HG02840 (cell line): ENCODE measurements around the gene MEIOB.
"Not testable (repeated sequence)": the region's sequence is repeated elsewhere in the genome, so short reads cannot be mapped to it uniquely, and the experiment has no call there.

ENCODE experiments used
- ATAC-seq: cut with Tn5 transposase; IDR thresholded peaks from one replicate; pipeline ENCODE4 v1.9.1; 2021; ENCODE audit warnings: mild to moderate bottlenecking, moderate library complexity, moderate number of reproducible peaks; ENCODE audit not compliant: unreplicated experiment, low FRiP score

MEIOB gene

DNA sequence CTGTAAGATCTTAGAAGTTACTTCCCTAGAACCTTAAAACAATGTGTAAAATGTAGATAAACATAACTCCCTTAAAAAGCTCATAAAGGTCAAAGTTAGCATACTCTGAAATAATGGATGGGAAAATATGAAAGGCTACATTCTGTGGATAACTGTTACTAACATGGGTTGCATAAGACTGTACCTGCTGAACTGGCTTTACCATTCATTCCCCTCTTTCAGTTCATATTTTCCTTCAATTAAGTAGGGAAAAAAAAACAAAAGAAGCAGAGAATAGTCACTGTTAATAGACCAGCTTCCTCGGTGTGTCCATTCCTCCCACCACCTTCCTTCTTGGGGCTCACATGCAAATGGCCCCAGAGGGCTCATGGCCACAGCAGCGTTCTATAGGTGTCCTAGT is 7.5 kb upstream of the MEIOB start:
- no peak for ATAC-seq

DNA sequence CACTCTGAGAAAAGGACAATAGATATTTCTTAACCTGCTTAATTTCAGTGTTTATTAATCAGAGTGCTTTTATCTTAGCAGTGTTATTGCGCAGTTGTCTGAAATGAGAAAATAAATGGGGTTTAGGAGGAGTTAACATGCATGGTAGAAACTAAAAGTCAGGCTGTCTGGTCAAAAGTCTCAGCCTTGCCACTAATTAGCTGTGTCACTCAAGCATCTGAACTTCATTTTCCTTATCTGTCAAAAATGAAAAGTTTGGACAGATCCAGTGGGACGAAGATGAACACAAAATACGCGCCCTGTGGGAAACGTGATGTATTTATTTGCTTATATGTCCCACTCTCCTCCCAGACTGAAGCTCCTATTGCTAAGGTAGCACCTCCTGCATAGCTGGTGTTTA is 6.3 kb upstream of the MEIOB start:
- no peak for ATAC-seq

DNA sequence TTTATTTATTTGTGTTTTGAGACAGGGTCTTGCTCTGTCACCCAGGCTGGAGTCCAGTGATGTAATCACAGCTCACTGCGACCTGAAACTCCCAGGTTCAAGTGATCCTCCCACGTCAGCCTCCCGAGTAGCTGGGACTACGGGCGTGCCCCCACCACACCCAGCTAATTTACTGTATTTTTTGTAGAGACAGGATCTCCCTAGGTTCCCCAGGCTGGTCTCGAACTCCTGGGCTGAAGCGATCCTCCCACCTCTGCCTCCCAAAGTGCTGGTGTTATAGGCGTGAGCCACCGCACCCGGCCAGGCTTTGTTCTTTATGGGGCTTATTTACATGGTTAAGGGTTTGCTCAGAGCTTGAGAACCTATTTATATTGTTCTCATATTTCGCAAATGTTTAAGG is 5.8 kb upstream of the MEIOB start:
- no peak for ATAC-seq

DNA sequence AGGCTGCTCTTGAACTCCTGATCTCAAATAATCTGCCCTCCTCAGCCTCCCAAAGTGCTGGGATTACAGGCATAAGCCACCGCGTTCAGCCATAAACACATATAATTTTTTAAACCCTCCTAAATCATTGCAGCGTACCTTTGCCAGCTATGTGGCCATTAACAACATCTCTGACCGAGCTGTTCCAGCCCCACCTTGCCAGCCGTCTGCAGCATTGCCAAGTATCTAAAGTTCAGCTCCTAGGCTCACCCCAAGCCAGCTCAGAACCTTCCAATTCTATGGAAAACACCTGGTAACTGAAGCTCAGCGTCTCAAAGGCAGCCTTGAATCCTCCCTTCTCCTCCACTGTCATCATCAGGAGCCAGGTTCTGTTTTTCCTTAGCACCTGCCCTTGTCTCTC is 5.1 kb upstream of the MEIOB start:
- no peak for ATAC-seq

DNA sequence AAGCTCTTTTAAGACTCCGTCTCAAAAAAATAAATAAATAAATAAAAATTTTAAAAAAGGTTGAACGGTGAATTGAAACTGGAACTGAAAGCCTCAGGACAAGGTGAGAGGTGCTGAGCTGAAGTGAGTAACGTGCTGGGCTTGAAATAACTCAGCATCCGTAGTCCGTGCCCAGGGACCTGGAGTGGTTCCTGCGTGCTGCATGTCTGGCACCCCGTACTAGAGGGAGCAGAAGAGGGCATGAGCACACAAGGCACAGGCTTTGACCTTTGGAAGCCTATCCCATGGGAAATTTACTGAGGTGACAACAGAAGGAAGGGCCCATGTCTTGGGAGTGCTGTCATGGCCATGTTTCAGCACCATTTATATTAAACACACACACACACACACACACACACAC is 4.5 kb upstream of the MEIOB start:
- no peak for ATAC-seq

DNA sequence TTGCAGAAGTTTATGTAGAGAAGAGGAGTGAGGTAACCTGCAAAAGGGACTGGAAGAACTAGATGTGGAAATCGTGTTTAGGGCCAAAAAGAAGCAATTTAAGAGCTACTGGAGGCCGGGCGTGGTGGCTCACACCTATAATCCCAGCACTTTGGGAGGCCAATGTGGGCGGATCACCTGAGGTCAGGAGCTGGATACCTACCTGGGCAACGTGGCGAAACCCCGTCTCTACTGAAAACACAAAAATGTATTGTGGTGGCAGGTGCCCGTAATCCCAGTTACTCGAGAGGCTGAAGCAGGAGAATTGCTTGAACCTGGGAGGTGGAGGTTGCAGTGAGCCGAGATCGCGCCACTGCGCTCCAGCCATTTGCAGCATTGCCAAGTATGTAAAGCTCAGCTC is 4.1 kb upstream of the MEIOB start:
- not testable (repeated sequence) for ATAC-seq

DNA sequence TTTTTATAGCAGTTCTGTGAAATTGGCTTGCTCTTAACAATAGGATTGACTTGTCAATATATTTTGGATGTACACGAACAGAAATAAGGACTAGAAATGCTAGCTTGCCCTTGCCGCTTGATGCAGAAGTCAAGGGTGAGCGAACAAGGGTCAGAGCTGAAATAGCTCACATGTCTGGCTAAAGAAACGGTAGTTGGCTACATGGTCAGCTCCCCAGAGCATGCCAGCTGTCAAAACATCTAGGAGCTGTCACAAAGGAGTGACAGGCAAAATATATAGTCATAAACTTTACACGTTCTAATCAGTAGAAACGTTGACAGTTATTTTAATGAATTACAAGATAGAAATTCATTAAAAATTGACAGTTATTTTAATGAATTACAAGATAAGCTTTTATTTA is 2.9 kb upstream of the MEIOB start:
- ATAC-seq = no peak

DNA sequence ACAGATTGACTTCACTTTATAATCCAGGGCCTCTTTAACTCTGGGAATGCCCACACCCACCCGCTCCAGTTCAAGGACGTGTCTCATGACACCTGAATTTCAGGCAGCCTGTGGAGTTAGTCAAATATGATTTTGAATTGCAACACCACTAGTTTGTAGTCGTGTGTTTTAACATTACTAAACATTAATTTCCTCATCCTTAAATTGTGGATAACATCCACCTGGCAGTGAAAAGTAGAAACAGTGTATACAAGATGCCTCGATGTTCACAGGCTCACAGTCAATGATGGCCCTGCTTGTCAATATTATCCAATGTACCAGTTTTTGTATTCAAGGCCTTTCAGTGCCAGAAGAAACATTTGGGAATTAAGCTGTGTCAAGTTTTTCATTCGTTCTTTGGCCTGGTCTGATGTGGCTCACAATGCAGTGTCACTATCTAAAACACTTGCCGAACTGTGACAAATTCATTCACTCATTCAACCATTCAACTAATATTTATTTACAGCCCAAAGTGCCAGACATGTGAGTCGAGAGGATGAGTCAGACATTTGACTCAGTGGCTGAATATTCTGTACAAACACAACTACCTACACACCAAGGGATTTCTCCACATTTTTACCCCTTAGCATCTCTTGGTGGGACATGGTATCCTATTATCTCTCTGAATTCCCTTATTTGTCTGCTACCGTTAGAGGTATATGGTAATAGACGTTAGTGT is 1.4 kb downstream of the MEIOB start:
- ATAC-seq = no peak

DNA sequence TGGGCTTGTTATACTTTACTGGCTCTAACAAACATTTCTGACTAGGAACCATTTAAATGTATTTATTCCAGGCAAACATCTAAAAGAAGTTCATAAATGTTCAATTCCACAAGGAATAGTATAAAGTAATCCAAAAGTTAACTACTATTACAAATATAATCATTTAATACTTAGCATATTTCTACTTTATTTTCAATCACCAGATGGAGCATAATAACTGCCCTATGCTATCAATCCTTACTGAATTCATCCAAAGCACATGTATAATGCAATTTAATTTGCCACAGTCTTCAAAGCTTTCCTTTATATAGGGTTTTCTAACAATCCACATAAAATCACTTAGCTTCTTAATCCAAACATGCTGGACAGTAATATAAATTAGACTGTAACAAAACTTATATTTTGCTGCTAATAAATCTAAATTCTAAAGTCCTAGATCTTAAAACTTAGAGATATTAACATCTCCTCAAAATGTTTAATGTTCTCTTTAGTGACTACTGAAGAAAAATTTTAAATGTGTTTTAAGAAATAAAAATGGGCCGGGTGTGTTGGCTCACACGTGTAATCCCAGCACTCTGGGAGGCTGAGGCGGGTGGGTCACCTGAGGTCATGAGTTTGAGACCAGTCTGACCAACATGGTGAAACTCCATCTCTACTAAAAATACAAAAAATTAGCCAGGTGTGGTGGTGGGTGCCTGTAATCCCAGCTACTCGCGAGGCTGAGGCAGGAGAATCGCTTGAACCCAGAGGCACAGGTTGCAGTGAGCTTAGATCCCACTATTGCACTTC is 5.9 kb downstream of the MEIOB start:
- ATAC-seq = no peak

DNA sequence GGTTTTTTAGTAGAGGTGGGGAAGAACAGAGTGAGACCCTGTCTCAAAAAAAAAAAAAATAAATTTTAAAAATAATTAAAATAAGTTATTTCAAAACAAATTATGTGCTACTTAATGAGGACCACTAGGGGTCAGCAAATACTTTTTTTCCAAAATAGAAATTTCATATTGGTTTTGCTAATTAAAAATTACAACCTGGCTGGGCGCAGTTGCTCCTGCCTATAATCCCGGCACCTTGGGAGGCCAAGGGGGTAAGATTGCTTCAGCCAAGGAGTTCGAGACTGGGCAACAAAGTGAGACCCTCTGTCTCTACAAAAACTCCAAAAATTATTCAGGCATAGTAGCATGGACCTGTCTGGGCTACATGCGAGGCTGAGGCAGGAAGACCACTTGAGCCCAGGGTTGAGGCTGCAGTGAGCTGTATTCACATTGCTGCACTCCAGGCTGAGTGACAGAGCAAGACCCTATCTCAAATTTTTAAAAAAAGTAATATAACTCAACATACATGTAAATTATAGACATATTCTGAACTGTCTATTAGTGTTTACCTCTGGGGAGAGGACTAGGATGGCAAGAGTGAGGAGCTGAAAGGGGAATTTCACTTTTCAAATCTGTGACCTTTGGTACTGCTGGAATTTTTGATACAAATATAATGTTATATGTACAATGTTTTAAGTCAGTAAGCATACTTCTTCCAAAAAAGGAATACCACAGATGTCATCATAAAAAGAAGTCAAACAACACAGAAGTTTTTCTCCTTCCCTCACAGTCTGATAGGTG is 8.1 kb downstream of the MEIOB start:
- ATAC-seq = no peak

DNA sequence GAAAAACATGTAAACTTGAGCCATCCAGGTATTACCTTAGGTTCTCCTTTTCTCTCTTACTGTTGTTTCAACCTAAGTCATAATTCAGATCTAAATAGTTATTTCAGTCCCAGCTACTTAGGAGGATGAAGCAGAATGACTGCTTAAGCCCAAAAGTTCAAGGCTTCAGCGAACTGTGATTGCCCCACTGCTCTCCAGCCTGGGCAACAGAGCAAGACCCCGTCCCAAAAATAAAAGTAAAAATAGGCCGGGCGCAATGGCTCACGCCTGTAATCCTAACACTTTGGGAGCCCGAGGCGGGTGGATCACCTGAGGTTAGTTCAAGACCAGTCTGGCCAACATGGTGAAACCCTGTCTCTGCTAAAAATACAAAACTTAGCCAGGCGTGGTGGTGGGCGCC is 9.6 kb downstream of the MEIOB start:
- no peak for ATAC-seq

DNA sequence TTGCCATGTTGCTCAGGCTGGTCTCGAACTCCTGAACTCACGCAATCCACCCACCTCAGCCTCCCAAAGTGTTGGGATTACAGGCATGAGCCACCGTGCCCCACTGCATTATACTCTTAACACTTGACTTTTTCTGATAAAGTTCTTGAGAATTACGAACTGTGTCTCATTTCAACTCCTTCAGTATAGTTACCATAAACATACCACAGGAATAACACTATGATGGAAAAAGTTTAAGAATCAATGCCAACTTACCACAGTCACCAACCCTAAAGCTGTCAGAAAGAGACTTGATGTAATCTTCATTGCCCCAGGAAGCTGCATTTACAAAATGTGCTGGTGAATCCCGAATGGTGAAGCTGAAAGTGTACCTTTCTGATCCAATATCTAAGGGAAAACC is 10.2 kb downstream of the MEIOB start:
- no peak for ATAC-seq

DNA sequence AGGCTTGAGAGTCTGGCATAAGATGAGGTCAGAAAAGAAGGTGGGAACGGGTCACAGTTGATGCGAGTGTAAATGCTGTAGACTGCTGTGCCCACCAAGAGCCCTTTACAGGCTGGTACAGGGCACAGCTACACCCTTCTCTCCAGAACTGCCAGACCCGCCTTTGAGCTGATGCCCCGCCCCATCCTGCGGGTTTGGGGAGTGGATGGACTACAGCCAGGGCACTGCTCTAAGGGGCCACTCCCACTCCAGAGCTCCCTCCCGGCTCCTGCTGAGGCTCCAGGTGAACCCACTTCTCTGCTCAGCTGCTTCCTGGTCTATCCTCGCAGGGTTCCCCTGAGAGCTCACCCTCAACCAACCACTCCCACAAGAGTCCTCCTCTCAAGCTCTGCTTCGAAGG is 12.3 kb downstream of the MEIOB start:
- no peak for ATAC-seq

DNA sequence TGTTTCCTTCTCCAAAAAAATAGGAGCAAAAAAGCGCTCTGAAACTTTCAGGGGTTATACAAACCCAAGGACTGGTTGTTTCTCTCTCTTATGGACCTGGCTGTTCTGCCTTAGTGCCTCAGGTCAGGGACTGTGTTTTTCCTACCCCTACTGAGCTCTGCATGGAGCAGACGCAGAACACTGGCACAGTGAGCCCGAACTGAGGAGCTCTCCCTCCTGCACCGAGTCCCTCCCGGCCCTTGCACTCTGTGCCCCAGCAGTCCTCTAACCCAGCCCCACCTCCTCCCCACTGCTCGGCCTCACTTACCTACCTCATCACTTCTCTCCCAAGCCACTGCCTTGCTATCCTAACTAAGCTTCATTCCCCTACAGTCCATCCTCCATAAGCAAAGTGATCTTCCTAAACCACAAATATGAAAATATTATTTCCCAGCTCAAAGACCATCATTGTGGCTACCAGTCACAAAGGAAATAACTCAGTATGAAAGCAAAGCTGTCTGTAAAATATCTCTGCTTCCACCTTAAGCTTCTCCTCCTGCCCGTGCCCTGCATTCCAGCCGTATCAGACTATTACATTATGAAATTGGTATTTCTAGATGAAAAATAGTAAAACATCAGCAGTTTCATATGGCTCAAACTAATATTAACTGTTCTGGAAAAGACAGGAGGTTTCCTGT is 13.6 kb downstream of the MEIOB start:
- ATAC-seq = no peak

DNA sequence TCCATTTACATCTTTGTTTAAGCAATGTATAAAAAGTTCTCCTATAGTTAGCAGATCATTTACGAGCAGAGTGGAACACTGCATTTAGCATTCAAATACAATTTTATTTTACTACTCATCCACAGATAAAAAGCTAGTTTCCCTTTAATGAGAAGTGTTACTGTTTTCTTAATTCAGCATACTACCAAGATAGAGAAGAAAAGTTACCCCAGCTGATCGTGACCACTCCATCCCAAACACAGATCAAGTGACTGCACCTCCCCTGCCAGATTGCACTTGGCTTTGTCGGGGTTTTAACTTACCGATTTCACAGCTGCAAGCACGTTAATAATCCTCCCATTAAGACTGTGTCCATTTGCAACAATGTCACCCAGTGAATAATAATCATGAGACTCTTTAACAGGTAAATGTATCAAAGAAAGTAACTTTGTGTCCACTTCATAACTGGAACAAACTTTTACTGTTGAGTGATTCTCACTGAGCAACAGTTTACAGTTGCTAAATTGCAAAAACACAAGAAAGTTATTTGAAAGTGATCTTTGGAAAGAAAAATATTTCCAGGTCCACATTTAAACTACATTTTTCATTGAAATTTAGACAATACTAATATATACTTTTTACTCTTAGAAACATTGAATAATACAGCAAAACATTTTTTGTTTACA is 14.4 kb downstream of the MEIOB start:
- ATAC-seq = no peak

DNA sequence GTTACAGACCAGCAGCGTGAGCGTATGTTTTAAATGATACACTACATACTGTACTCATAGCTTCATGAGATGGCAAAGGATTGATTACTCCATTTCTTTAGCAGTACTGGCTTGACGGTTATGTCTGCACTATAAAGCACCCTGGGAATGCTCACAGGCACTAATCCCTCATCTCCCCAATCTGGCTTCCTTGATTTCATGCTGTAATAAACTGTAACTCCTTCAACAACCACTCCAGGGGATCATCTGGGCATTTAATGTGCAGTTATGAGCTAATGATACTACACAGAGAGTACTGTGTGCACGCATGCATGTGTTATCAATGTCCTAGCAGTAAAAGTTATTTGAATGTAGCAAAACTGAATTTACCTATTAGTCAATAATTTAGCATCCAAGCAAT is 20.2 kb downstream of the MEIOB start:
- no peak for ATAC-seq

DNA sequence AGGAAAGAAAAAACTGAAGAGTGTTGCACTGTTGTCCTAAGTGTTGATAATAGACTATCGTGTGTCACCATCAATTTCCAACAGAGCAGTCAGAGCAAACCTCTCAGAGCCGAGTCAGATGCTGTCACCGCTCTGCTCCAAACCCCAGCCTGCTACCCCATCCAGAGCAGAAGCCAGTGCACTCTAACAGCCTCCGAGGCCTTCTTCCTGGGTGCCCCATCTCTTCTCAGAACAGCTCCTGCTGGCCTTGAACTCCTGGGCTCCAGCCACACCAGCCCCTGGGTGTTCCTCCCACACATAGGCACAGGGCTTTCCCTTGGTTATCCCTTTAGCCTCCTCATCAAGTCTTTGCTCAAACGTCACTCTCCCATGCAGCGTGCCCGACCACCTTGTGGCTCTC is 21.0 kb downstream of the MEIOB start:
- no peak for ATAC-seq

DNA sequence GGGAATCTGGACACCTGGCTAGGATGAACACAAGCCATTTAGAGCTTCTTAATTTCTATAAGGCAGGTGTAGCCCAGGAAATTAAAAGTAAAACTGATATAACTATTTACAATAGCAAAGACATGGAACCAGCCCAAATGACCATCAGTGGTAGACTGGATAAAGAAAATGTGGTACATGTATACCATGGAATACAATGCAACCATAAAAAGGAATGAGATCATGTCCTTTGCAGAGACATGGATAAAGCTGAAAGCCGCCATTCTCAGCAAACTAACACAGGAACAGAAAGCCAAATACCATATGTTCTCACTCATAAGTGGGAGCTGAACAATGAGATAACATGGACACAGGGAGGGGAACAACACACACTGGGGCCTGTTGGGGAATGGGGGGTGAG is 25.5 kb downstream of the MEIOB start:
- ATAC-seq = no peak

DNA sequence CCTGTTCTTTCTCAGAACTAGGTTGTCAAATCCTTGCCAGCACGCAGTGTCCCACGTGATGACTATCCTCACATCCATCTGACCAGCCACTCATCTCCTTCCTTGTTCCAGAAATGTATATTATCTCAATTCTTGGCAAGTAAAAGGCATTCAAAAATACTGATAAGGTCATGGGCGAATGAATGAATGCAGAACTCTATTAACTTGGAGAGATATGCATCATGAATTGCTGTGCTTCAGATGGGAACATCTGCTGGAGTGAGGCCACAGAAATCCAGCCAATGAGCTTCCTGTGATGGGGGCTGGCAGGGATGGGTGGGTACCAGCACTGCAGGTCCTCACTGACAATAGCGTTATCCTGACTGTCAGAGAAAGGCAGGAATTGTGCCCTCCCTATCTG is 26.0 kb downstream of the MEIOB start:
- ATAC-seq = no peak

DNA sequence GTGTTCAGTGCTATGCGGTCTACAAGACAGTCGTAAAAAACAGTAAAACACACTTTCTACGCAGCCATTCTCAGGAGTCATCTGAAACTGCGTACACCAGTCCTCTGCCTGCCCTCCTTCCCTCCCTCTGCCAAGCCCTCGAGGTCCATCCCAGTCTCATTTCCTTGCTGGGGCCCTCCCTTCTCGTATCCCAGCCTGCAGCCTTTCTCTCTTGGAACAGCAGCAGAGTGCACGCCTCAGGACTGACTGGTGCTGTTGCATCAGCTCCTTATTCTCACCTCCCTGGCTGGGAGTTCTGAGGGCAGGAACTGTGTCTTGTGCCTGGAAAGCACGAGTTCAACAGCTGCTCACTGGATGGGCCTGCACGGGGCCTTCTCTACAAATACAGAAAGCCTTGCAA is 32.4 kb downstream of the MEIOB start:
- no peak for ATAC-seq
